ENCODE data around the gene GCK. TPM values are rescaled to one million over a fixed set of nuclear protein-coding genes. Genes with fewer than 3 reads are reported as not detected.
"Not testable (repeated sequence)": the region's sequence is repeated elsewhere in the genome, so short reads cannot be mapped to it uniquely, and the experiment has no call there.

Gene GCK
- total RNA-seq, 1 donor from 2014 or later = 0.20 TPM

DNA sequence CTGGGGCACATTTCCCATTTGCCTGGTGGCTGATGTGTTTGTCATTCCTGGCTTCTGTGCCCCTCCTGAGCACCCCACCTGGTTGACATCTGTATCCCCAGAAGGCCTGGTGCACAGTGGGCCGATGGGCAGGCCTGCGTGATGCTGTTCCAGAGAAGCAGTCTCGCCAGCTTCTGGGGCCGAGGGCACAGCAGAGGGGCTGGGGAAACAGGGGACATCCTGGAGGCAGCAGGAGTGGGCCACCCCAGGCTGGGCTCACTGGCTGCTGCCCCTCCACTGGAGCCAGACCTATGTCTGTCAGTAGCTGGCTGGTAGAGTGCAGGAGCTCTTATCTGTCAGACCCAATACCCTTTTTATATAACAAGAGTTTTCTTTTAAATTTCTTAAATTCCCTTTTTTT lies 47.2 kb downstream of the GCK start:
- DNase-seq (ENCODE audit: low read depth in 2 of 2) = no peak

DNA sequence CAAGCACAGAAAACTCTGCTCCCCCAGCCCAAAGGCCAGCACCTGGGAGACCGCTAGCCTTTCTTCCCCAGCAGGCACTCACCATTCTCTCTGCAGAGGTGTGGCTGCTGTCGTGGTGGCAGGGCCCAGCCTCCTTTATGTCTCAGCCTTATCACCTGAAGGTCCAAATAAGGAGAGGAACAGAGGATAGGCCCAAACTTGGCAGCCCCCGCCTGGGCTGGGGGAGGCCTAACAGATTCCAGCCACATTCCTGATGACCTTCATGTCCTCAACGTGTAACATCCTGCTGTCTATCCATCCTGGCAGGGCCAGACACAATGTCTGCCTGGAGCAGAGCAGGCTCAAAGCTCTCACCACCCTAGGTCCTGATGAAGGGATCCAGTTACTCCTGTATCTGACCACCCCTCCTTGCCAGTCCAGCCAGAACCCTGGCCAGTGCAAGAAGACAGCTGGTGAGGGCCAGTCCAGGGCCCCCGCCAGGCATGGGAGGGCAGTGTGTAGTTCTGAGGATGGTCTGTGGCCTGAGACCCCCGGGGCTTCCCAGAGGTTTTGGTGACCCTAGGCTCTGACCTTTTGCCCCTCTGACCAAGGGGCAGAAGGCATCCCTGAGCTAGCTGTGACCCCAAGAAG lies 47.9 kb downstream of the GCK start, which contains the start of gene MYL7:
MYL7 (minus strand) TSS at position 112 of the 630 bp plus-strand sequence; CDS start at position 85, 27 bp downstream.
- DNase-seq (ENCODE audit: low read depth in 2 of 2) = no peak

DNA sequence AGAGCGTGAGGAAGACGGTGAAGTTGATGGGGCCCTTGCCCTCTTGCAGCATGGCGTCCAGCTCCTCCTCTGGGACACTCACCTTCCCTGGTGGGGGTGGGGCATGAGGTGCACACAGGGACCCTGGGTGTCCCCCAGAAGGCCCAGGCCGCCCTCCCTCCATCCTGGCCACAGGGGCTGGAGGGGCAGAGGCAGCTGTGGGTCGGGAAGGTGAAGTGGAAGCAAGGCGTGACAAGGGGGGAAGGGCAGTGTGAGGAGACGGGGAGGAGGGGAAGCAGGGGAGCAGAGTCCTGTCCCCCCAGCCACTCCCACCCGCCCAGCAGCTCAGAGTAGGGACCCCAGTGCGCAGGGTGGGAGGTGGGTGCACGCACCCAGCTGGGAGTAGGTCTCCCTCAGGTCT lies 48.9 kb downstream of the GCK start:
- no peak for DNase-seq (ENCODE audit: low read depth in 2 of 2)

DNA sequence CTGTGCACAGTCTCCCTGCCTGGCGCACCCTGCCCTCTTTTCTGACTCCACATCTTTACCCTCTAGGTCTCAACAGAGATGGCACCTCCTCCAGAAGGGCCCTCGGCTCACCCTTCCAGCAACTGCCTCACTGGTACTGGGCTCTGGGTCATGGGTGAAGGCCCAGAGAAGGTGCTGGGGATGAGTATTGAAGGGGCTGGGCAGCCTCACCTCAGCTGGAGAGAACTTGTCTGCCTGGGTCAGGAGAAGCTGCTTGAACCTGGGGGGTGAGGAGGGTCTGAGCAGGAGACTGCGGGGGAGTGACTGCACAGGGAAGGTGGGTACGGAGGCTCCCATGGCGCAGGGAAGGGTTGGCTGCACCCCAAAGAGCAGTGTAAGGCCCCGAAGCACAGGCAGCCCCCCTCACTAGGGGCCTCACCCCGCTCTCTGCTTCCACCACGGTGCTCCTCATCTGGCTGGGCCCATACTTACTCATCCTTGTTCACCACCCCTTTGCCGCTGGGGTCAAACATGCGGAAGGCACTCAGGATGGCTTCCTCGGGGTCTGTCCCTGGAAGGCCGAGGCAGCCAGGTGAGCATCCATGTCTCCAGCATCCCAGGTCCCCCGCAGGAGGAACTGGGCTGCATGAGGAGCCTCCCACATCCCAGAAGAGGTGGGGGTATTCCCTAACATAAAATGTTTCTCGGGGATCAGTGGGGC lies 49.8 kb downstream of the GCK start:
- no peak for DNase-seq (ENCODE audit: low read depth in 2 of 2)

DNA sequence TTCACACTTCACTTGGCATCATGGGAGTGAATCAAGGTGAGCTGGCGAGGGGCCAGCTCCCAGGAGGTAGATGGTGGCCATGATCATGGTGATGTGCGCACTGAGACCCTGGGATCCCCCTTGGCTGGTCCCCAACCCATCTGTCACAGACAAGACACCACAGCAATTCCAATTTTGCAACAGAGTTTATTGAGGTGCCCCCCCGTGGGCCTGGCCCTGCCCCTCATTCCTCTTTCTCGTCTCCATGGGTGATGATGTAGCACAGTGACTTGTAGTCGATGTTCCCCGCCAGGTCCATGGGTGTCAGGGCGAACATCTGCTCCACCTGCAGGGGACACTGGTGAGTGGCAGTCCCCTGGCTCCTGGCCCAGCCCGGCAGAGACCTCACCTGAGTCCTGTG lies 50.5 kb downstream of the GCK start:
- DNase-seq (ENCODE audit: low read depth in 2 of 2) = no peak

DNA sequence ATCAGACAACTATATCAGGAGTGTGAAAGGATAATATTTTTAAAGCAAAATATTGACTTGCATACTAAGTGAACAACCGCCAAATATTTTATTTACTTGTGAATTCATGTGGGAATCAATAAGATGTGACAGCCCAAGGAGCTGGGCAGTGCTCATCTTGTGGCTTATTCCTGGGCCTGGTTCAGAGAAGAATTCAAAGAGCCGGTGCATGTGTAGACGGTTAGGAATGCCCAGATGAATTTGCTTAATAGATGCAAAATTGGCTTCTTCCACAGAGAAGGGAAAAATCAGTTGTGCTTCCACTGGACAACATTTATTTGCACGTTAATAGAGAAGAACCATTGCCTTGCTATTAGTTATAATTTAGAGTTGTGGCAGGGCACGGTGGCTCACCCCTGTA lies 52.5 kb downstream of the GCK start:
- no peak for DNase-seq (ENCODE audit: low read depth in 2 of 2)

DNA sequence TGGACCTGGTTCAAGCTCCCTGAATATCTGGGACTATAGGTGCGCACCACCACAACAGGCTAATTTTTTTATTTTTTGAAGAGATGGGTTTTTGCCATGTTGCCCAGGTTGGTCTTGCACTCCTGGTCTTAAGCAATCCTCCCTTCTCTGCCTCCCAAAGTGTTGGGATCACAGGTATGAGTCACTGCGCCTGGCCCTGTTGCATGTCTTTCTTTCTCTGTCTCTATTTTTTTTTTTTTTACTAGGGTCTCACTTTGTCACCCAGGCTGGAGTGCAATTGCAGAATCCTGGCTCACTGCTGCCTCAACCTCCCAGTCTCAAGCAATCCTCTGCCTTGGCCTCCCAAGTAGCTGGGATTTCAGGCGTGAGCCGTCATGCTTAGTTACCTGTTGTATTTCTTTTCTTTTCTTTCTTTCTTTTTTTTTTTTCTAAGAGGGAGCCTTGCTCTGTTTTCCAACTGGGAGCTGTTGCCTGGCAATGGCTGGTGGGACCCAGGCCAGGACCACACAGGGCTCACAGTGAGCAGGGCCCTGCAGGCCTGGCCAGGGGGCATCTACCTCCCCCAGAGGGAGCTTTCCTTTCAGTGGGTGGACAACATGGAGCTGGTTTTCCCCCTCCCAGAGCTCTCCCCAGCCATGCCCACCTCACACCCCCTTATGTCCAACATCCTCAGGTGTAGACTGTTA lies 54.2 kb downstream of the GCK start:
- no peak for DNase-seq (ENCODE audit: low read depth in 2 of 2)

DNA sequence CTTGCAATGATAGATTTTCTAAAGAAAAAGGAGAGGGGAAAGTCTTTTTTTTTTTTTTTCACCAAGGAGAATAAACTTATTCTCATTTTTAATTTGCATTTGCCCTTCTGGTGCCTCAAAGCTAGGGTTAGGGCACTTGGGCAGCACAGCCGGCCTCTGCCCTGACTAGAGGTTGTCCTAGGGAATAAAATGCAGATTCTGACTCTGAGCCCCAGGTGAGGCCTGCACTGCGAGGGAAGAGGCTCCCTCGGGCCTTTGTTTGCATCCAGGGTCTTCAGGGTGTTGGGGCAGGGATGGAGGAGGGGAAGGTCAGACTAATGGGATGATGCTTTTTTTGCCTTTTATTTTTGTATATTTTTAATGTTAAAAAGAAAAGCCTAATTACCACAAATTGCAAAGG lies 55.9 kb downstream of the GCK start:
- no peak for DNase-seq (ENCODE audit: low read depth in 2 of 2)

DNA sequence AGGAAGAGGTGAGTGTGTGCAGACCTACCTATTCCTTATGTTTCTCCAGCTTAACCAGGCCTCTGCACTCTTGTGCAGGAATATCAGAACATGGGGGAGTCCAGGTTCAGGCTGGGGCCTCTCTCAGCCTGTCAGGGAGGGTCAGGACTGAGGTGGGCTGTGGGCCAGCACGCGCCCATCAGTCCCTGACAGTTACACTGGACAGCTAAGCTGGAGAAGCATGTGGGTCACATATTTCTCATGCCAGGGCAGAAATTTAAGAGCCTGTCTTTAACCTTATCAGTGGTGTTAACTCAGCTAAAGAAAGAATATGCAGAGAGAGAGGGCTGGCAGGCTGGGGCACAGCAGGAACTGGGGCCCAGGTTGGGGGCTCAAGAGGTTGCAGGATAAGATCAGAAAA lies 57.2 kb downstream of the GCK start:
- no peak for DNase-seq (ENCODE audit: low read depth in 2 of 2)

DNA sequence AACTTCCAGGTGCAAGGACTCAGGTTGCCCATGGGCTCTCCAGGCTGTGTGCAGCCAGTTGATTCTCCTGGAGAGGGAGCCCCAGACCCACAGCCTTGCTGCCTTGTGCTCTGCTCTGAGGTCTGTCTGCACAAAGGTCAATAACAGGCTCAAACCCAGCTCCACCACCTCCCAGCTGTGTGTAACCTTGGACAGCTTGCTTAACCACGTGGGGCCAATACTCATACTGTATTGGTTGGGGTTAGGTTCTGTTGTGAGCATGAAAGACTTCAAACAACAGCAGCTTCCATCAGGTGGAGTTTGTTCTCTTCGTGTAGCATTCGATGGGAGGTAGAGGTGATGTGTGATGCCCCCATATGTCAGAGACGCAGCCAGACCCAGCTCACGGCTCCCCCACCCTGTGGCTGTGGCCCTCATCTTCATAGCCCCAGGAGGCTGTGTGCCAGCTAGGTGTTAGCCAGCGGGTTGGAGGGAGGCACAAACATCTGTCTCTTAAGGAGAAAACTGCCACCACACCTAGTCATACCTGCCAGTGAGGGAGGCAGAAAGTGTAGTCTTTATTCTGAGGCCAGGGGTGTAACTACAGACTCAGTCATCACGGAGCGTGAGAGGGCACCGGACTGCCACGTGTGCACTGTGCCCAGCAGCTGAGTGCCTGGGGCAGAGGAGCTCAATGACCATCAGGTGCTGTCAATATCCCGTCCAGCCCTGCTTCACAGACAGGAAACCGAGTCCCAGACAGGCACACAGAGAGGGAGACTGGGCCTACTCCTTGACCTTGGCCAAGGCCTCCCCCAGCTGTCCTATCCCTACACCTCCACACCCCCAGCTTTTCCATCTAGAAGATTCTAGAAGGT lies 57.8 kb downstream of the GCK start:
- no peak for DNase-seq (ENCODE audit: low read depth in 2 of 2)

DNA sequence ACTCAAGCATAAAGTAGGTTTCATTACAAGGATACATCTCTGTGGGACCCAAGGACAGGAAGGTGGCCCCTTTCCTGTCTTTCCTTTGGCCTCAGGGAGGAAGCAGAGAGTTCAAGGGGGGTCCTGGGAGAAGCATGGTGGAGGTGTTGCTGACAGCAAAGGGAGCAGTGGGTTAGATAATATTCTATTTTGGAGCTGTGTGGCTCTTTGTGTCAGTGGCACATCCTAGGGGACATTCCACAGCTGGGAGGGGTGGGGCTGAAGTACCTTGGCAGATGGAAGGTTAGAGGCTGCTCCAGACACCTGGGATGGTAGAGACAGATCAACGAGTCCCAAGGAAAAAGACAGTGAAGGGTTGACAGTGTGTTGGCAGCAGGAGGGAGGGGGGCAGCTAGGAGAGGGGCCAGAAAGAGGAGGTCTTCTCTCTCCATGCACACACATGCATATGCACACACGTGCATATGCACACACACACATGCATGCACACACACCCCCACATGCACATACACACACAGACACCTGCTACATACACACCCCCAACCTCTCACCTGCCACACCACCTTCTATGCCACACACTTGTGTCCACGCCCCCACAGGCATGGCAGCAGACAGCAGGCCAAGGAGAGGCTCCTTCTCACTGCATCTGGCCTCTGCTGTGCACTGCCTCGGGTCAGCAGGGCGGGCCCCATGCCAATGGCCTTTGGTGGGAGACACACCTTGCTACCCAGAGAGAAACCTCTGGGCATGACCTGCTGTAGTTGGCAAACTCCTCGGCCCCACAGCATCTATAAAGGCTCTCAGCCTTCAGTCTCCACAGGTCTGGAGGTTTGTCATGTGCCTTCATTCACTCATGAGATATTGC lies 60.3 kb downstream of the GCK start:
- DNase-seq (ENCODE audit: low read depth in 2 of 2) = no peak

DNA sequence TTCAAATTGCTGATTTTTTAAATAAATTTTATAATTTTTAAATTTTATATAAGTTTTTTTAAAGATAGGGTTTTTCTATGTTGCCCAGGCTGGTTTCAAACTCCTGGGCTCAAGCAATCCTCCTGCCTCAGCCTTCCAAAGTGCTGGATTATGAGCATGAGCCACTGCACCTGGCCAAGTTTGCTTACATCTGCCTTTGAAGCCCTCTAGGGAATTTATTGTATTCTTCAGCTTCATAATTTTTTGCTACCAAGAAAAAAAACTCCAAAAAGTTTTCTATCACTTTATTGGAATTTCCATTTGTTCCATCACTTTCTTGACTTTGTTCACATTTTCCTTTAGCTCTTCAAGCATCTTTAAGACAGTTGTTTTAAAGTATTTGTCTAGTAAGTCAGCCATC lies 62.1 kb downstream of the GCK start:
- DNase-seq (ENCODE audit: low read depth in 2 of 2) = no peak

DNA sequence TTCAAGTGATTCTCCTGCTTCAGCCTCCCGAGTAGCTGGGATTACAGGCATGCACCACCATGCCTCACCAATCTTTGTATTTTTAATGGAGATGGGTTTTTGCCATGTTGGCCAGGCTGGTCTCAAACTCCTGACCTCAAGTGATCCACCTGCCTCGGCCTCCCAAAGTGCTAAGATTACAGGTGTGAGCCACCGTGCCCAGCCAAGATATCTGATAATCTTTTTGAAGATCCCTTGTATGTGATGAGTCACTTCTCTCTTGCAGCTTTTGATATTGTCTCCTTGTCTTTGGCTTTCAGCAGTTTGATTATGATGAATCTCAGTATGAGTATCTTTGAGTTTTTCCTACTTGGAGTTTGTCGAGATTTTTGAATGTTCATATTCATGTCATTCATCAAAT lies 62.7 kb downstream of the GCK start:
- DNase-seq (ENCODE audit: low read depth in 2 of 2) = not testable (repeated sequence)

DNA sequence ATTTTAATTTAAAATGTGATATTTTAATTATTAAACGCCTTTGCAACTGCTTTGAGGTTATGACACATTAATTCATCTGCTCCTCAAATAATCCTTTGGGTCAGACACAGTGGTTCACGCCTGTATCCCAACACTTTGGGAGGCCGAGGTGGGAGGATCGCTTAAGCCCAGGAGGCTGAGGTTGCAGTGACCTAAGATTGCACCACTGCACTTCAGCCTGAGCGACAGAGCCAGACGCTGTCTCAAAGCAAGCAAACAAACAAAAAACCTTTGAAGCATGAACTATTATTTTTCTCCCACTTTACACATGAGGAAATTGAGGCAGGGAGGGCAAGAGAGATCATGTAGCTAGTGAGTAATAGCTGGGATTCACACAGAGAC lies 64.4 kb downstream of the GCK start:
- DNase-seq (ENCODE audit: low read depth in 2 of 2) = no peak

DNA sequence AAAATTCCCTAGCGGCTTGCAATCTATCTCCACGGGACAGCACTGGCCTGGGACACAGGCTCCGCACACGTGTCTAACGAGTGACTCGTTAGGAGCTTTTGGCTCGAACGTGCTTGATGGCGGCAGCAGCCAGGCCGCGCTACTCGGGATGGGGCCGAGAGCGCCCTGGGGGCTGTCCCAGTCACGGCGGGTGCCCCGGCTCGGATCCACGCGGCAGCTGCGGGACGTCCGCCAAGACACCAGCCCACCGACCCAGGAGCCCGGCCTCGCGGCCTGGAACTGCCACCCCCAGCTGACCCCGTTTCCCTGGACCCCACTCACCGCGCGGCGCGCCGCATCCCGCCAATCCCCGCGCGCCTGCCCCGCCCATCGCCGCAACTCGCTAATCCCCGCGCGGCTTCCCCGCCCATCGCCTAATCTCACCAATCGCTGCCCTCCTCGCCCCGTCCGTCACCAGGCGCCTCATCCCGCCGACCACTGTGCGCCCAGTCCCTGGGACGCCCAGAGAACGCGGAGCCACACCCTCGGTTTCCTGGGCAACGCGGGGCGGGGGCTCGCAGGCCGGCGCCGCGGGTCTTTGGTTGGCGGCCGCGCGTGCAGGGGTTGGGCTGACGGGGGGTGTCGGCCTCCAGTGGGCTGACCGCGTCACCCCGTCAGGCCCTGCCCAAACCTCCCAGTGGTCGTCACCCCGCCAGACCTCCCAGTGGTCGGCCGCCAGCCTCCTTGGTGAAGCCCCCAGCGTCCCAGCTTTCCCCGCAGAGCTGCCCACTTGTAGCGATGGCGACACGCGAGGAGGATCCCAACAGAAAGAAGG lies 65.8 kb downstream of the GCK start, which contains the start of gene POLD2:
POLD2 (minus strand) TSS at position 359 of the 814 bp plus-strand sequence. CDS start 1,495 bp downstream, outside the sequence.
- DNase-seq (ENCODE audit: low read depth in 2 of 2) = peak; percentile 96 to 97

DNA sequence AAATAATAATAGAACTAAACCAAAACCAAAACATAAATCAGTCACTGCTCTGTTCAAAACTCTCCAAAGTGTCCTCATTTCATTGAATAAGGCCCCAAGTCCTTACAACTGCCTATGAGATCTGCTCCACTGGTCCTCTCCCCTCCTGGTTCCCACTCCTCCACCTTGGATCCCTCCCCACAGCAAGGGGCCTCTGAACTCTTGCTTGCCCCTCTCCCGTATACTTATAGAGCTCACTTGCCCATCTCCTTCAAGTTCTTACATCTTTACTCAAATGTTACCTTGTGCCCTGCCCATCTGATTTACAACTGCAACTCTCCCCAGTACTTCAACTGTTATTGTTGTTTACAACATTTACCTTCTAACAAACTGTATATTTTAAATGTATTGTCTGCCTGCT lies 66.7 kb downstream of the GCK start:
- DNase-seq (ENCODE audit: low read depth in 2 of 2) = no peak

DNA sequence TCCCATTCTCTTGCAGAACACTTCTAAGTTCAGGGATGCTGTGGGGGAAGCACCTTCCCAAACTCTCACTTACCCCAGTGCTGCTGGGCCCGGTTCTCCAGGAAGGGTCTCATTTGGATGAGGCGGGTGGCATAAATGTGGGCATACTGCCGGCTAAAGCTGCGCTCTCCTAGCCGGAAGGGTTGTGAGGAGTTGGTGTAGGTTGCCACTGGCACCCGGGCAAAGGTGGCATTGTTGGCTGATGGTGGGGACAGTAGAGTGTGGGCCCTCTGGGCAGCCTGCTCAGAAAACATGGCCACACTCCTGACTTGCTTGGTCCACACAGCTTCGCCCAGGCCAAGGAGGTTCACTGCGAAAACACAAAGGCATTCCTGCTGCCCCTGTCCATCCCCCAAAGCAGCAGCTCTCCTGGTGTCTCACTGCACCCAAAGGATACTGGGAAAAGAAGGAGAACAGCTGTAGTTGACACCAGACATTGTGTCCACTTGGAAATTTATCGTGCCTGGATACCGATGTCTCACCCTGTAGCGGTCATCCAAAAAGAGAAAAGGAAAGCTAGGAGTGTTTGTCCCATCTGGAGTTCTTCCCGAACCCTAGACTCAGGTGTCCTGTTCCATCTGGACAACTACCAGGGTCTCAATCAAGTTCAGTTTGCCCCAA lies 67.3 kb downstream of the GCK start:
- DNase-seq (ENCODE audit: low read depth in 2 of 2) = no peak

DNA sequence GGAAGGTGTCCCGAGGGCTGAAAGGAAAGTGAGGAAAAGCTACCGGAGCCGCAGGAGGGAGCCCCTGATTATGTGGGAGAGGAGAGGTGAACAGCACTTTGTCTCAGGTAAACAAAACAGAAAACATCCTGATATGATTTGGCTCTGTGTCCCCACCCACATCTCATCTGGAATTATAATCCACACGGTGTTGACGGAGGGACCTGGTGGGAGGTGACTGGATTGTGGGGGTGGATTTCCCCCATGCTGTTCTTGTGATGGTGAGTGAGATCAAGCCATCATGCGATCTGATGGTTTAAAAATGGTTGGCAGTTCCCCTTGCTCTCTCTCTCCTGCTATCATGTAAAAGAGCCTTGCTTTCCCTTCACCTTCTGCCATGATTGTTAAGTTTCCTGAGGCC lies 68.8 kb downstream of the GCK start:
- no peak for DNase-seq (ENCODE audit: low read depth in 2 of 2)

DNA sequence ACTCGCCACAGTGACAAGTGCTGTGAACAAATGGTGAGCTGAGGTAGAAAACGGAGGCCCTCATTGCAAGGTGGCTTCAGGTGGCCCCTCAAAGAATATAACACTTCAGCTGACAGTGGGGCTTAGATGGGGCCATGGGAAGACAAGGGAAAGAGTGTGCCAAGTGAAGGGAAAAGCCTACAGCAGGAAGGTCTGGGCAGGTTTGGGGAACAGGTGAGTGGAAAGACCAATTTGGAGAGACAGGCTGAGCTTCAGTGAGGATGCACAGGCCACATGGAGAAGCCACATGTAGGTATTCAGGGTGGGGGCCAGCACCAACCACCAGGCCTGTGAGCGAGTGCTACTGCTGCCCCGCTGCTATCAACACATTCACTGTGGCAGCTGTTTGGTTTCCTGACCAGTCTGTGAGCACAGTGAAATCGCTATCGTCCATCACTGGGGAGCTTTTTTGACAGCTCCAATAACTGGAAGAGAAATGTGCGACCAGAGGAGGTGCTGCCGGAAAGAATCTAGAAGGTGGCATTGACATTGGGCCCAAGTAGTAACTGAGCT lies 69.3 kb downstream of the GCK start:
- no peak for DNase-seq (ENCODE audit: low read depth in 2 of 2)

All from lung microvascular endothelial cell (primary cell).